Kidney glomerular epithelial cell (primary cell): Measurements from ENCODE around the gene GABBR2.

ENCODE experiments used
- DNase-seq: peaks from one replicate; lab custom pipeline; 2025; lab: John Stamatoyannopoulos, UW

GABBR2 gene

DNA sequence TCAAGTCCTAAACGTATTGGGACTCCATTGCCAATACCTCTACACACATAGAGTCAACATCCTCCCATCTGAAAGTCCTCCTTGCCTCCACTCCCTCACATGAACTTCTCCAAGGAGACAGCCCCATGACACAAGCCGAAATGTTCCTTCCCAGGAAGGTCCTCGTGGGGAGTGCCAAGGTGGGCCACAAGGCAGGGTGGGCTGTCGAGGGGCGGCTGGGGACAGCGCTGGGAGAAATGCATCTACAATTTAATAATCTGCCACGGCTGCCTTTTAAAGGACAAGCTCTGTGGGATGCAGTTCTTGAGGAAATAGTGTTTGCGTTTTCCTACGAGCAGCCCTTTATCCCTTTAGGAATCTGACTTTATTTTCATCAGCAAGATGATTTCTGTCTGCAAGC lies 138.7 kb downstream of the GABBR2 start:
- no peak for DNase-seq

DNA sequence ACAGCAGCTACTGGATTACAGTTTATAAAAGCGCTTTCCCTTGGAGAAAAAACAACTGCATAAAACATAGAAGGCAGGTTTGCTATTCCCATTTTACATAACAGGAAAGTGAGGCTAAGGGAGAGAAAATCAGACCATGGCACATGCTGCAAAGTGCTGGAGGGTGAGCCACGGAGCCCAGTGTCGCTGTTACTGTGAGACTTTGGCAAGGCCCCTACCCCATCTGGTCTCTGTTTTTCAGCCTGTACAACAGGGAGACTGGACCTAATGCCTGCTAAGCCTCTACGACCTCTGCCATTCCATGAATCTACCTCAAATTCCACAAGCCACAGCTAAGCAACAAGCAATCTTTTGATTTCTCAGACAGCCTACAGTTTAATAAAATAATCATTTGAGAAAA lies 139.2 kb downstream of the GABBR2 start:
- DNase-seq, result no peak

DNA sequence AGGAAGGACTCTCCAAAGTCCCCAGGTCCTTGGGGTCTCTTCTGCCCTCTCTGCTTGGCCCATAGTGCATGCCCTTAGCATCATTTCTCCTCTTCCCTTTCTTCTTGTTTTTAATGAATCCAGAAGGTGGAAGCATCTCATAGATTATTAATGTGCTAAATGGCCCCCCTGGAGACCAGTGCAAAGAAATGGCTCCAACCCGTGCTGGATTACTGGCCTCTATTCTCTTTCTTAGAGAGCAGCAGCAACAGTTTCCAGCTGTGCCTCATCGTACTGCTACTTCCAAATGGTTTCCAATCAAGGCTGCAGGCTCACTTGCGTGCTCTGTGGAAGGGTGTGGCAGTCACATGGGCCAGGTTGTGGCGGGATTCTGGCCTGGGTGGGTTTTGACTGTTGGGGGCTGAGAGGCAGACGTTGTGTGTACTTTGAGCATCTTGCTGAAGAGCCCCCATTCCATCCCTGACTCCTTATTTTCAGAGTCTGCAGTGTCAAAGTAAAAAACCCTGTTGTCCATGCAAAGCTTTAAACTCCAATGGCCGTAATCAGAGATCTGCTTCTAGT lies 139.7 kb downstream of the GABBR2 start:
- no peak for DNase-seq

DNA sequence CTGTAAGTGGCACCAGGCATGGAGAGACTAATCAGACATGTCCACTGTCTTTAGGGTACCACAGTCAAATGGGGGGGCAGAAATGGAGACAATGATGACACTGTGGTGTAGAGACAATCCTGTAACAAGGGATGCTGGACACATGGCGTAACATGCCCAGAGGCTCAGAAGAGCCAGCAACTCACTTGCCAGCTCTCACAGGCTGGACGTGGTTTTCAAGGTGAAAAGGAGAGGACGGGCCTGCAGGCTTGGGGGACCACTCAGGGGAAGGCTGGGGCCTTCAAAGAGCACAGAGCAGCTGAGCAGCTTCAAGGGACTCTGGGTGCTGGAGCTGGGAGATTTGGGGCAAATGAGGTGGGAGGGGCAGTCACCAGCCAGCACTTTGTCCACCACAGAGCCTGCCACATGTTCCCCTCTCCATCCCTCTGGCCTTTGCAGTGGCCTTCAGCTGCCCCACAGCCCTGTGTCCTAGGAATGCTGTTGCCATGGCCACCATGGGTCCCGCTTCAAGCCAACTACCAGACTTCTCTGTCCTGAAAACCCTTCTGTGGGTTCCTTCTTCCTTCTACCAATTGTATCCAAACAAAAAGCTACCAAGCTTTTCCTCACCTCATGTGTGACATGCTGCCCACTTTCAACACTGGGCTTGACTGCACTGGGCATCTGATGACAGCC lies 140.4 kb downstream of the GABBR2 start:
- DNase-seq, result no peak

DNA sequence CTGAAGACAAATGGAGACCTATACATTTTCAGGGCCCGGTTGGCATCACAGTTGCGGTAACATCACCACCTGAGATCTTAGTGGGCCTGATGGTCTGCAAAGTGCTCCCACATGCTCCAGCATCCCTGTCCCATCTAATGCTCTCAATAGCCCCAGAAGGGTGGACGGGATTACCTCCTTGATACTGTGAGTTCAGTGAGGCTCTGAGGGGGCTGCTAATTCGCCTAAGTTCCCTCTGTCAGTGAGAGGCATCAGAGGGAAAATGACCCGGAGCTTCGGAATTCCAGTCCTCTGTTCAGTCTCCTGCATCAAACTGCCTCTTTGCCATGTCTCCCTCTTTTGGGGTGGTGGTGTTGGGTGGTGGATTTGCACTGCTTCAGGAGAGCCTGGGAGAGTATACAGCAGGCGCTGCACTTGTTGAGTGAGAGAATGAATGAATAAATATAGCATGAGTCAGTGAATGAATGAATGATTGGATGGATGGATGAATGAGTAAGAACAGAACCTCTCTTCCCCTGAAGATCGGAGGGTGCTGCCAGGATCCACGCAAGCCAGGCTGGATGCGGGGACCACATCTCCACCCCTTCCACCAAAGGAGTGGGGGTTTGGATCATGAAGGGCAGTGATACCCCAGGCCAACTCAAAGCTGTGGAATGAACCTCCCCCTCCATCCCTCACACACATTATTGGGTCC lies 141.0 kb downstream of the GABBR2 start:
- no peak for DNase-seq

DNA sequence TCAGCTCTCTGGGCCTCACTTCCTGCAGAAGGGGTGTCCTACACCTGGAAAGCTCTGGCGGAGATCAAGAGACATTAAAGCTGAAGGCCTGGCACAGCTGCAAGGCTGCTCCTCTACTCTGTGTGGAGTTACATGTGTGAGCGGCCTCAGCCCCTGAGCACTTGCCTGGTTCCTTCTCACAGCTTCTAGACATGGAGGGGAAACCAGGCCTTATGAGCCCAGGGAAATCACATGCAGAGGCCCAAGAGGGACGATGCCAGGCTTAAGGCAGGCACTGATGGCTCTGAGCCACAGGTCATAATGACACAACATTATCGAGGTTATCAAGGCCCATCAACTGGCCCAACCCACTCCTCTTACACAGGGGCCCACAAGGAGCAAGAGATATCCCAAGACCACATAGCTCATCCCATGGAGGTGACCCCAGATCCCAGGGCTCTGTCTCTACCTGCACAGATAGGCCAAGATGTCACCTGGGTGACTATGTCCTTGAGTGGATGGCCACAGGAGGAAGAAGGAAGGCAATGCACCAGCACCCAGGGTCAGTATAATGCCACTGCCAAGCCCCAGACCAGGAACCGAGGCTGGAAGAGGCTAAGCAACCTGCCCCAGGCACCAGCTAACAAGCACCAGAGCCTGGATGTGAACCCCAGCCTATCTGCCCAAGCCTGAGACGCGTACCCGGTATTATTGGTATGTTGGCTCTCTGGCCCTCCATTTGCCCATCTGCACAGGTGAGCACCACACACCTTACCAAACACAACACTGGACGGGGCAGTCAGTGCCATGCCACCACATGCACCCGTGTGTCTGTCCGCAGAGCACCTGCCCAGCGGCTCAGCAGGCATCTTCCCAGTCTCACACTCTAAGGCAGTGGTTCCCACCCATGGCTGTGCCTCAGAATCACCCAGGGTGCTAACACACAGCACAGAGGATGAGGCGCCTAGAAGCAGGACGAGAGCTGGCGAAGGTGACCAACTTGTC lies 143.3 kb downstream of the GABBR2 start:
- DNase-seq, result no peak

DNA sequence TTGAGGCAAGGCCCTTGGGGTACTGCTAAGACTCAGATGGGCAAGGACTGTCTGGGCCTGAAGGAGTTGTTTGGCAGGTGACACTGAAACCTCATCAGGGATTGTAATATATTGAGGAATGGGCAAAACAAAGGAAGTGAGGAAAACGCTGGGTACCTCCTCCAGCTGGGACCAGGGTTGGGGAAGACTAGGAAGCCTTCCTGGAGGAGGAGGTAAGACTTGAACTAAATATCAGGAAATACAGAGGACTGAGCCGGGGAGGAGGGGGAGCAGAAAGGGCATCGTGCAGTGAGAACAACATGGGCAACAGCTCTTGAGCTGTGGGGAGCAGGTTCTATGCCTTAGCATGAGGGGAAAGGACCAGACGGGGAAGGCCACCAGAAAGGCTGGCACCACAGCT lies 144.0 kb downstream of the GABBR2 start:
- no peak for DNase-seq

DNA sequence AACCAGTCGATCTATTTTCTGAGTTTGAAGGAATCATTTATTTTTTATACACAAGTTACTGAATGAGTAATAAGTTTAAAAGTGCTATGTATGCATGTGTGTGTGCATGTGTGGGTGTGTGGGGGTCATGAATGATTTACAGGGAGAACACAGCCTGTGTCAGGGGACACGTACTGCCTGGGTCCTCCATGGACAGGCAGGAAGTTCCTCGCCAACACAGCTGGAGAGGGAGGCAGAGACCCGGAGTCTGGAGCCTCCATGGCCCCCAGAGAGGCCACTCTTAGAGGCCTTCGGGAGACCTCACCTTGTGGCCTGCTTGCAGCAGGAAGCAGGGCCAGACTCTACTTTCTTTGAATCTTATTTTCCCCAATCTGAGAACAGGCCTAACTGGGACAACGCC lies 144.7 kb downstream of the GABBR2 start:
- DNase-seq, result no peak

DNA sequence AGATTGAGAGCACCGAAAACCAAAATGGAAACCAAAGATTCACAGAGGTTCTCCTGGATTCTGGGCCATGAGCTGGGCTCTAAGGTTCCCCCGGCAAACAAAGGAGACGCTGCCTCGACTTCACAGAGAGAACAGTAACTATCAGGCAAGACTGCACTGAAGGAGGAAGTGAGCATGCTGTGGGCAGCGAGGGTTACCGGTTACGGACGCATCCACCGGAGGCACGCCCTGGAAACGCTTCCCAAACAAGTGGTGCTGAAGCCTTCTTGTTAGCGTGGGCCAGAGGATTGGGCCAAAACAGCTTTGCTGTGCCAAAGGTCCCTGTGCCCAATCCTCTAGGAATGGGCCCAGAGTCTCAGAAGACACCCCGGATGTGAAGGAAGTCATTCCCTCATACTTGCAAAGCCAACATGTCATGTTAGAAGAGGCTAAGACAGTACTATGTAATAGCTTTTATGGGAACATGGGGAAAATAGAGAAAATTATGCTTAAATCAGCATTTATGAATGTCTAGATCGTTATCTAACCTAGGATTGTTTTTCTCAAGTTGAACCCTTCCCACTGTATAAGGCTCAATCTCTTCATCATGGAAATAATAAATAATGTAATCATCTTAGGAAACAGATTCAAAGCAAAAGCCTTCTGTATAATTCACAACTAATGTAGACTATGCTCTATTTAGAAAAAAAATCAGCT lies 145.4 kb downstream of the GABBR2 start:
- no peak for DNase-seq

DNA sequence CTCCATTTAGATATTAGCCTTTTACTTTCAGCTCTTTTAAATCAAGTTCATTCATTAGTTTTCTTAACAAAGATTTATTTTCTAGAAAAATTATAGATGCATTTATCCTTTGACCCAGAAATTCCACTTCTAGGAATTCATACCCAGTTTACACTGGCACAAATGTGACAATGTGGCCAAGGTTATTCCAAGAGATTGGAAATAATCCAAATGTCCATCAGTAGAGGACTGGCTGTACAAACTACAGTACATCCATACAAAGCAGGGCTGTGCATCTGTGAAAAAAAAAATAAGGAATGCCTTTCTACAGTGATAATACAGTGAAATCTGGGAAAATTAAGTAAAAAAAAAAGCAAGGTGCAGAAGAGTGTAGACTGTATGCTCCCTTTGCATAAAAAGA lies 149.2 kb downstream of the GABBR2 start:
- no peak for DNase-seq

DNA sequence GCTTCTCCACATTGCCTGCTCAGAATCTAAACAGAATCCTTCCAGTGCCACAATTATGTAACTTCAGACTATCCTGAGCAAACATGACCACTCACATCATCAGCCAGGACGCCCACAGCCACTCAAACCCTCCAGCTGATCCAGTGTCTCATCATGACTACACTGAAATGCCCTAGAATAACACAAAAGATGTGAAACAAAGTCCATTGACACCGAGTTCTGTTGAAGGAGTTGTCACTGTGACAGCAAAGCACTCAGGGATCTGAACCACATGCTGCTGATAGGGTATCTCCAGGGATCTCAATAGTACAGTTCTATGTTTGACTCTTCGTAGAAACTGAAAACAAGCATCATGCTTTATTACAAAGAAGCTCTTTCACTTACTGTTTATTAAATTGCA lies 150.2 kb downstream of the GABBR2 start:
- DNase-seq, result no peak

DNA sequence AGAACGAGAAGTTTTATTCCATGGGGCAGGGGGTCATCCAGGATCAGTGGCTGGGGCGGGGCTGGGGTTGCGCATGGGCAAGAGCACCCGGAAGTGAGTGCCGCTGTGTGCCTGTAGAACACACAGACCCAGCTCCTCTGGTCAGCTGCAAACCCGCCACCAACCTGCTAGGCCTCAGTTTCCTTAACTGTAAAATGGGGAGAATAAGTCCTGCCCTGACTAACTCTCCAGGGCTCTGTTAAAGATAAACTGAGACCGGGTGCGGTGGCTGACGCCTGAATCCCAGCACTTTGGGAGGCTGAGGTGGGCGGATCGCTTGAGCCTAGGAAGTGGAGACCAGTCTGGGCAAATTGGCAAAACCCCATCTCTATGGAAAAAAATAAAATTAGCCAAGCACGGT lies 152.2 kb downstream of the GABBR2 start:
- no peak for DNase-seq

DNA sequence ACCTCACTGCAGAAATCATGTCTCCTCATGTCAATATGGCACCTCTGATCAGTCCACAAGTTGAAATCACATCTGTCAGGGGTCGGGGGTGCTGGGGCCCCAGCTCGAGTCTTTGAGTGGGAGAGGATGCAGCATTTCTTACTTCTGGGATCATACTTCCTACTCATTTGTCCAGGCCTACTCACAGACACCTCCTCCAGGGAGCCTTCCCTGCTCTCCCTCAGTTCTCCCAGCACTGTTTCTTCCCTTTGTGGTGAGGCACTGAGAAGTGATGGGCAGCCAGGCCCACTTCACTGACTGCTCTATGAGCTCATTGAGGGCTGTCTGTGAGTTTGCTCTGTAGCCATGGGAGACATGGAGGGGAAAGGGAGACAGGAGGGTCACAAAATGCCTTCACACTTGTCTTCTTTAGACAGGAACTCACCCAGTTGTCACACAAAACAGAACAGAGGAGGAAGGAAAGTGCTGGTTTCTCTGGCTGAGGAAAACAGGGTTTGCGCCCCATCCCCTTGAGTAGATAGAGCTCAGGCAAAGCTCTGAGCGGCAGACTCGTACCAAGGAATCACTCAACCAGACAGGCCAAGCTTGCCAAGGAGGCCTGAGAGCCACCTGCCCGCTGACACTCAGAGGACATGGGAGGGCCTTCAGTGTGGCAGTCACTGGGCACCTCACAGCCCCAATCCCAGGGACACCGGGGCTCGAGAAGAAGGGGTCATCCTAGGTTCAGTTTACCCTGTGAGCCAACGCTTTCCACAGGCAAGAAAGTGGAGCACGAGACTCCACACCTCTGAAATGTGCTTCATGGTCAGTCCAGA lies 152.9 kb downstream of the GABBR2 start:
- DNase-seq, result no peak

DNA sequence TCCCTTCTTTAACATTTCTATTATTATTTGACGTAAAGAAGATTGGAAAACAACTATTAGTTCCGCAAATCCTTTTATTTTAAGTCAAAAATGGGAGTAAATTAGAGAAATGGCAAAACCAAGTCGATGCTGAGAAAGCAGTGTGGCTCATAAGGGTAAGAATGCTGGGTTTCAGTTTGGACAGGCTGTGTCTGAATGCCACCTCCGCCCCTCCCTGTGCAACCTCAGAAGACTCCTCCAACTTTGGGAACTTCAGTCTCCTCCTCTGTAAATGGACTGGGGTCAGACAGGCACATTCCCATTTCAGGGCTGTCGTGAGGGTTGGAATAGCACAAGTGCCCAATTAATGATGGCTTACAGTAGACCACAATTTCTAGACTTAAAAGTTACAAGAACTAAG lies 154.0 kb downstream of the GABBR2 start:
- no peak for DNase-seq

DNA sequence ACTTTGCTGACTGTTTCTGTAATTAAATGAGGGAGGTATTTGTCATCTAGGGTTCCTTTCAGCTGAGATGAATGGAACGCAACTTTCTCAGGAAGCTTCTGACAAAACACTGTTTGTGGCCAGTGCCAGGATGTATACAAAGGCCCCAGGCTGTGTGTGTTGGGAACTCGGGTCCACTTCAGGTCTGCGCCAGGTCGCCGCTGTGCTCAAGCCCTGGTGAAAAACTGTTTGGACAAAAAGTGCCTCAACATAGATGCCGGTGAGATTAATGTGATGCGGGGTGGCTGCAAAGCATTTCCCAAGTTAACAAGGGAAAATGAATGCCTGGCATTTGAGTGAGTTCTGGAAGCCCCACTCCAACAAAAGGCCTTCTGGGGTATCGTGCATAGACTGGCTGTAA lies 156.4 kb downstream of the GABBR2 start:
- no peak for DNase-seq

DNA sequence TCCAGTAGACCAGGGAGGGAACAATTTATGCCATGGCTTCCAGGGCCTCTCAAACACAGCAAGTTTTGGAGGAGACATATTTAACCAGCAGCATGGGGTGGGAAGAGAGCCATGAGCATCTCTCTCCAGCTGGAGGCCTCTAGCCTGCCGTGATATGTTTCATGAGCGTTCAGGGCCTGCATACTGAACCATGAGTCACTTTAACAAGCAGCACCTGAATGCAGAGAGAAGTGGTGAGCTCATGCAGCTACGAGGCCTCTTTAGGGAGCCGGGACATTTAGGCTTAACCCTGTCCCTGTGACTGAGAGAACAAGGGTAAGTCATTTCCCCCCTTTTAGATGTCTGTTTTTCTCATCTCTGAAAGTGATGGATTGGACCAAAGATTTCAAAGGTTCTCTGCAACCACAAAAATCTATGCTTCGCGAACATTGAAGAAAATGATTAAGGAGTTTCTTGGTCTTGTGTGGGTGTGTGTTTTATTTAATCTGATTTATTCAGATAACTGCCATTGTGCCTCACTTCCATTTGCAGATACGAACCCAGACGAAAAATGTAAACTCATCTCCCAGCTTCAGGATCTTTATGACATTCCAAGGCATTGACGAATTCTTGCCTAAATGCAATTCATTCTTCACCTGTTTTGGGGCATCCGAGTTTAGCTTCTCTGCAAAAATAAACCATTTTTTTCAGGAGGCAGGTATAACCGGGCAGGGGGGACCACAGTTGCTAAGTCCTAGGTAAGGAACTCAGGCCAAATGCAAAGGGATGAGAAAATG lies 157.0 kb downstream of the GABBR2 start:
- DNase-seq, result no peak

DNA sequence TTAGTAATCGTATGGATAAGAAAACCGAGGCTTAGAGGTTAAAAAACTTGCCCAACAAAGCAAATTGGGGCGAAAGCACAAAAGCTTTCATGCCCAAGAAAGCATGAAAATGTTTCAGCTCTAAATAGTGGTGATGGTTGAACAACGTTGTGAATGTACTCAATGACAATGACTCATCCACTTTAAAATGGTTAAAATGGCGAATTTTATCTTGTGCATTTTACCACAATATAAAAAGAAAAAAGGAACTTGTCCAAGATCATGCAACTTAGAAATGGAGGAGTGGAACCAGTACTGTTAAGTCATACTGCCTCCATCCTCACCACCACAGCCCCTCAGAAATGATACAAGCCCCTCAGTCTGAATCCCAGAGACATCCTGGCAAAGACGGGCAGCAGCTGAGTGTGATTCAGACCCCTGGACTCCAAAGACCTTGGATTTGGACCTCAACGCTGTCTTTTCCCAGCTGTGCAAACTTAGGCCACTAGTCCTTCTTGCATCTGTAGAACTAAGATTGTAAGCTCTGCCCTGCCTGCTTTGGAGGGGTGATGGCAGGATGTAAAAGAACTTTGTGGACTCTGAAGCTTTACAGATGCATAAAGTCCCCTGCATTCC lies 158.4 kb downstream of the GABBR2 start:
- no peak for DNase-seq

DNA sequence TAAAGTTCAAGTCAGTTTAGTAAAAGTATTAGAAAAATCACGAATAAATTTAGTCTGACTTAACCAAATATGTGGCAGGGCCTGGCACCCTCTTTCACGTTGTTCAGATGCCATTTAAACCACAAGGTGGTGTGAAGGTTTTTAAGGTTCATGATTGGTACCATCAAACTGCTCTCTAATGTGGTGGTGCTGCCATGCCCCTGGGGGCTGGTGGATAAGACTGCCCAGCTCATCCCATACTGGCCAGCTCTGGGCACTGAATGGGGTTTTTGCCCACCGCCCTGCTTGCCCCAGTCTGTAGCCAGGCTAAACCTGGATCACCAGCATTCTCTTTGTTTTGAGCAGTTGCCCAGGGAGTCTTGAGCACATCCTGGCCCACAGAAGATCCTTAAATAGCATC lies 159.3 kb downstream of the GABBR2 start:
- DNase-seq, result no peak

DNA sequence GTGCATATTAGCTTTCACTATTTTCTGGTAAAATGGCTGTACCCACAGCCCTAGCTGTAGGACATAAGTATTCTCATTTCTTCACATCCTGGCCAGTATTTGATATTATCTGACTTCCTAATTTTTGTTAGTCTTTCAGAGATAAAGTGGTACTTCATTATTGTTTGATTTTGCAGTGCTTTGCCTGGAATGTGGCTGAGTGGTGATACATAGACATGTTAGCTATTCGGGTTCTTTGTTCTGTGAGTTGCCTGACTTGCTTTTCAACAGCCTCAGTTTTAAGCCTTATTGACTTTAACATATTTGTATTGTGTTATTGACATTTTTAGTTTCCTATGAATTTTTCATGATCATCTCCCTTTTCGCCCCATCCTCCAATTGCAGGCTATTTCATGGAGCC lies 161.1 kb downstream of the GABBR2 start:
- DNase-seq, result no peak

DNA sequence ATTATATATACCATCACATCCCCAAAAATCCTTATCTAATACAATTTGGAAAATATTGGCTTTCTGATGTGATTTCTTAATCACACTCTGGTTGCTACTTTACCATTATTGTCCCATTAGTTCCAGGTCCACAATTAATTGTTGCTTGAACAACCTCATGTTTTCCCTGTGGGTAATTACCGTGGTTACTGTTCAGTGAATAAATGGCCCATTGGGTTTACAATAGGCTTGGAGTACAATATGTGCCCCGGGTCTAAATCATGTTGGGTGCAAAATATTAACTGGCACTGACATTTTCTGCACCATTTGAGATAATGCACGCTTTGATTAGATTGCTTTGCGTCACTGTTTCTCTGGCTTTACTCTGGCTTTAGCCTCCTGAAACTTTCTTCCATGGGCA lies 163.7 kb downstream of the GABBR2 start:
- no peak for DNase-seq
